HG02798 (cell line): Measurements from ENCODE around the gene MT2A.
"Not testable (repeated sequence)": the region's sequence is repeated elsewhere in the genome, so short reads cannot be mapped to it uniquely, and the experiment has no call there.

Experiments
- ATAC-seq: cut with Tn5 transposase; IDR thresholded peaks from one replicate; pipeline ENCODE4 v1.9.1; 2021; ENCODE audit warnings: mild to moderate bottlenecking; ENCODE audit not compliant: unreplicated experiment, poor library complexity

MT2A gene

GRCh38 chr16:56608043-56608875 lies at the start of gene MT2A:
TSS of gene MT2A (plus strand) at chr16:56608584. CDS start at chr16:56608656, 72 bp downstream.
- peak; percentile 91 for ATAC-seq

GRCh38 chr16:56559109-56559508 lies 49.3 kb upstream of the MT2A start:
- no peak for ATAC-seq

- no peak for ATAC-seq
These were observed 47.9 kb upstream of the MT2A start for GRCh38 chr16:56560447-56560846.

- no peak for ATAC-seq
These were observed 47.3 kb upstream of the MT2A start for GRCh38 chr16:56561126-56561525.

- no peak for ATAC-seq
These were observed 43.4 kb upstream of the MT2A start, which contains the start of gene MT4 for GRCh38 chr16:56564793-56565477. TSS of gene MT4 (plus strand) at chr16:56565073. CDS start at chr16:56565129, 56 bp downstream.

- ATAC-seq: no peak
These were observed 38.4 kb upstream of the MT2A start for GRCh38 chr16:56569971-56570370.

GRCh38 chr16:56571525-56571924 lies 36.9 kb upstream of the MT2A start:
- no peak for ATAC-seq

GRCh38 chr16:56574625-56575024 lies 33.8 kb upstream of the MT2A start:
- ATAC-seq: no peak

- peak; percentile 93 for ATAC-seq
These were observed 31.6 kb upstream of the MT2A start for GRCh38 chr16:56576585-56577299.

- no peak for ATAC-seq
These were observed 31.1 kb upstream of the MT2A start for GRCh38 chr16:56577300-56577625.

GRCh38 chr16:56580391-56581048 lies 27.9 kb upstream of the MT2A start:
- no peak for ATAC-seq

GRCh38 chr16:56582911-56583310 lies 25.5 kb upstream of the MT2A start:
- not testable (repeated sequence) for ATAC-seq

GRCh38 chr16:56583351-56584168 lies 24.8 kb upstream of the MT2A start:
- ATAC-seq: no peak

GRCh38 chr16:56584276-56584675 lies 24.1 kb upstream of the MT2A start:
- ATAC-seq: no peak

- no peak for ATAC-seq
These were observed 19.6 kb upstream of the MT2A start for GRCh38 chr16:56588781-56589140.

GRCh38 chr16:56589141-56590039 lies 19.0 kb upstream of the MT2A start, which contains the start of gene MT3:
TSS of gene MT3 (plus strand) at chr16:56589528. CDS start at chr16:56589591, 63 bp downstream.
- ATAC-seq: no peak

GRCh38 chr16:56591377-56592060 lies 16.9 kb upstream of the MT2A start:
- ATAC-seq: no peak
